ENCODE results near the gene VSIG10L2.

- TF ChIP-seq CTCF (IDR thresholded peaks at IDR 0.05; ENCODE audit: insufficient read depth, low read depth, low read length) (no peak), EZH2 (IDR thresholded peaks at IDR 0.05; ENCODE audit: insufficient read depth, low read length) (no peak)
Observed at GRCh38 chr11:125916683-125917347, 29.0 kb upstream of the VSIG10L2 start.

Data from astrocyte (in vitro differentiated cells and primary cell).